HG03575 (cell line): Measurements from ENCODE around the gene ALOX5.

Experiments used
- ATAC-seq: cut with Tn5 transposase; IDR thresholded peaks from one replicate; pipeline ENCODE4 v1.9.1; 2021; ENCODE audit not compliant: unreplicated experiment, insufficient number of reproducible peaks, low FRiP score; ENCODE audit errors: extremely low read depth

ALOX5 gene

GRCh38 chr10:45453639-45454255 is 79.7 kb downstream of the ALOX5 start:
- ATAC-seq, result no peak

GRCh38 chr10:45454262-45454661 is 80.2 kb downstream of the ALOX5 start:
- ATAC-seq, result no peak

- ATAC-seq, result no peak
Observed at GRCh38 chr10:45454859-45455258, 80.8 kb downstream of the ALOX5 start.

- ATAC-seq, result no peak
Observed at GRCh38 chr10:45456233-45456632, 82.2 kb downstream of the ALOX5 start.

GRCh38 chr10:45456822-45457221 is 82.8 kb downstream of the ALOX5 start:
- ATAC-seq, result no peak

- ATAC-seq, result no peak
Observed at GRCh38 chr10:45457487-45457886, 83.5 kb downstream of the ALOX5 start.

GRCh38 chr10:45460235-45460878 is 86.3 kb downstream of the ALOX5 start:
- peak; percentile 22 for ATAC-seq

- ATAC-seq, result peak; percentile 60
Observed at GRCh38 chr10:45461034-45461433, 87.0 kb downstream of the ALOX5 start.

- ATAC-seq, result no peak
Observed at GRCh38 chr10:45463244-45464116, 89.5 kb downstream of the ALOX5 start.

GRCh38 chr10:45464958-45465567 is 91.0 kb downstream of the ALOX5 start:
- ATAC-seq, result no peak

- no peak for ATAC-seq
Observed at GRCh38 chr10:45466784-45467183, 92.8 kb downstream of the ALOX5 start.

GRCh38 chr10:45468079-45468478 is 94.1 kb downstream of the ALOX5 start:
- ATAC-seq, result no peak

- no peak for ATAC-seq
Observed at GRCh38 chr10:45470098-45471012, 96.3 kb downstream of the ALOX5 start.

GRCh38 chr10:45471059-45471458 is 97.0 kb downstream of the ALOX5 start:
- no peak for ATAC-seq

GRCh38 chr10:45471531-45472310 is 97.7 kb downstream of the ALOX5 start:
- ATAC-seq, result no peak

GRCh38 chr10:45473126-45473525 is 99.1 kb downstream of the ALOX5 start:
- no peak for ATAC-seq

GRCh38 chr10:45476559-45476958 is 102.5 kb downstream of the ALOX5 start:
- ATAC-seq, result no peak

- no peak for ATAC-seq
Observed at GRCh38 chr10:45480294-45480693, 106.3 kb downstream of the ALOX5 start.
